Ovary (tissue), 9 donors: ENCODE measurements around the gene RPS6KB2. TPM values are rescaled to one million over a fixed set of nuclear protein-coding genes. Genes with fewer than 3 reads are reported as not detected.

ENCODE experiments used
- DNase-seq, 5 donors: peaks; one replicate each; pipeline ENCODE4 v3.0.0-alpha.2; 2019 to 2020
- H3K27ac ChIP-seq, 2 donors: fragments of 200-600 bp; one replicate each; pipeline versions ENCODE4 v1.5.1 to v1.8.0; 2019 to 2022
- H3K27me3 ChIP-seq: fragments of 200-600 bp; one replicate; pipeline ENCODE4 v1.8.0; 2022
- H3K36me3 ChIP-seq: fragments of 200-600 bp; sonication (generic); one replicate; pipeline ENCODE4 v1.5.1; 2019
- H3K4me1 ChIP-seq: one replicate; pipeline ENCODE4 v1.8.1; 2013; ENCODE audit warnings: mild to moderate bottlenecking, moderate library complexity; ENCODE audit not compliant: insufficient read depth
- H3K4me3 ChIP-seq: fragments of 200-600 bp; sonication (generic); one replicate; pipeline ENCODE4 v1.5.1; 2017
- H3K9me3 ChIP-seq, 2 donors: fragments of 200-600 bp in 1 of 2; sonication (generic) in 1 of 2; one replicate each; pipeline versions ENCODE4 v1.5.1 to v1.8.1; 2013 to 2019; ENCODE audit warnings: mild to moderate bottlenecking in 1 of 2, moderate library complexity in 1 of 2
- EP300 ChIP-seq: sonication (generic); formaldehyde crosslinking; IDR thresholded peaks from one replicate; pipeline ENCODE4 v1.6.1; 2017; ENCODE audit warnings: antibody characterized with exemption
- POLR2A ChIP-seq: fragments of 450-650 bp; IDR thresholded peaks from one replicate; pipeline ENCODE4 v1.6.1; 2017; ENCODE audit warnings: antibody characterized with exemption, mild to moderate bottlenecking, moderate library complexity
- WGBS, 3 donors: extraction: QIAGEN DNeasy Blood & Tissue Kit in 1 of 3; methylation state at CpG; one replicate each; pipeline versions ENCODE4 v1.1.5 to v1.1.7; 2013 to 2017; 5-methylcytosine and 5-hydroxymethylcytosine counted together
- intact Hi-C, 4 donors: fragments of 100-400 bp; cut with DNase I; formaldehyde crosslinking; loops; one replicate each; pipeline versions ENCODE4 v1.11.0 to v1.15.1; 2022 to 2023
- polyA plus RNA-seq, 2 donors: library from polyadenylated mRNA; stranded (reverse); fragments of 200-250 nt in 1 of 2; fragments of 350-450 nt in 1 of 2; fragmentation: Illumina TruSeq in 1 of 2; extraction: RNeasy Lipid Tissue Mini Kit (QIAGEN cat#74804) in 1 of 2; gene quantifications; one replicate each; pipeline ENCODE4 v1.2.3, GENCODE V29; 2013 to 2014
- total RNA-seq, 7 donors: library from RNA; depleted of rRNA in 2 of 7; stranded (reverse); fragments of >200 nt in 2 of 7; fragmentation: NEBNext Ultra II Directional in 3 of 7; extraction: Animal tissue kit (Norgen Biotek cat#: 25700) in 3 of 7; gene quantifications; one replicate each; pipeline versions ENCODE4 v1.1.0 to v1.2.4, GENCODE V29; 2016 to 2023
- TF ChIP-seq, protein P1 (sequence below), 3 donors: fragments of 450-650 bp in 2 of 3; fragments of 200-600 bp in 1 of 3; IDR thresholded peaks; one replicate each; pipeline versions ENCODE4 v1.5.1 to v1.8.0; 2016 to 2022; ENCODE audit warnings: antibody characterized with exemption in 3 of 3, mild to moderate bottlenecking in 1 of 3
- donor health status: DM: no; HTN: no; CAD: no; lungs with moderate emphysema.
- donor health status: DM: no; HTN: no; CAD: no.
- donor health status: Bipolar disorder and iron deficiency.
- donor health status: DM: yes; HTN: yes; CAD: no.
- donor health status: DM: no; HTN: no; CAD: no.
- donor health status: DM: yes; HTN: yes; CAD: no.

Gene RPS6KB2
- total and polyA plus RNA-seq, 9 donors, result 10.4 to 38.6 (median 33.1) TPM

DNA sequence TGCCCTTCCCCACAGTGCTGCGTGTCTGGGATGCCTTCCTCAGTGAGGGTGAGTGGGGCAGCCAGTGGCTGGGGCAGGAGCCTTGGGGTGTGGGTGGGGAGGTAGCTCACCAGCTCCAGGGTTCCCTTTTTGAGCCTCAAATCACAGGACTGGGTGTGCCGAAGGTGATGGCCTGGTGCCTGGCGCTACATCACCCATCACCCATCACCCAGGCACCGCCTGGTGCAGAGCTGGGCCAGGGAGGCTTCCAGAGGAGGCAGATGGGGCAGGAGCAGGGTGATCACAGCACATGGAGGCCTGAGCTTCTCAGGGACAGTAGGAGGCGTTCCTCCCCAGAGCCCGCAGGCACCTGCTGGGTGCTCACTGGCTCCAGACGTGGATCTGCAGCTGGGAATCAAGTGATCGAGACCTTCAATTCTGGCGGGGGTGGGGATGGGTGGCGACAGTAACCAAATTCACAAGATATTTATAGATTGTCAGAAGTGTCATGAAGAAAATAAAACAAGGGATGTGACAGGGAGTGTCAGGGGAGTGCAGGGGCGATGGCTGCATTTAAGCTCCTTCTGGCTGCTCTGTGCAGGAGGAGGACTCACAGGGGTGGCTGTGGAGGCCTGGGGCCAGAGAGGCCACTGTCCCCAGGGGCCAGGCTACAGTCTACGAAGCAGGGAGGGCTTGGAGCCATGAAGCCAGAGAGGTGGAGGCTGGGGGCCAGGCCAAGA is 21.2 kb upstream of the RPS6KB2 start:
- Histone ChIP-seq H3K36me3 (no peaks in the 10 kb centered on the region), H3K9me3 (no peaks in the 10 kb centered on the region), H3K4me1 (peaks cover under 1% of the 10 kb centered on the region), H3K4me3 (no peak overlapping the region), H3K27ac (no peak overlapping the region), H3K27me3 (no peaks in the 10 kb centered on the region)
- WGBS, 3 donors, result 27 to 36% (median 30%) methylated on average over 12 of the region's 12 CpGs
- TF ChIP-seq POLR2A, result no peak
- no peak for TF ChIP-seq EP300
- no peak for DNase-seq
- intact Hi-C loops, result loop anchor here in 1 of 4 donors (10.0 kb wide), 1 partner anchor 98 kb away; the partner anchor contains the start of genes CDK2AP2 and PITPNM1

DNA sequence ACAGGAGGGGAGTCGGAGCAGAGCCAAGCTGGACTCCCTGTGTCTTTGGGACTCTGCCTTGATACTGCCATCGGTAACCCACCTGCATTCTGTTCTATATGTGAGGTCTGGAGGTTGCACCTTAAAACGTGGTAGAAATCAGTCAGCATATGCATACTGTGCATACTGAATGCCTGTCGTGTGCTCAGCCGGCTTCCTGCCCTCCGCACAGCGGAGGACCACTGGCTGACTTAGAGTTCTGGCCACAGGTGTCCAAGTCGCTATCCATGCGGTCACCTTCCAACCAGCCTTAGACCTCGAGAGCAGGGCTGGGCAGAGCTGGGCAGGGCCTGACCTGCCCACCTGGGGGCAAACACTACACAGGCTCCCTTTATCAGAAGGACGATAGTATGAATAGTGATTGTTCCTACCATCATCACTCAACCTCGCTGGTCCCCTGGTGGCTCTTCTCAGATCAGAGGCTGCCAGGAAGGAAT is 20.6 kb upstream of the RPS6KB2 start:
- Histone ChIP-seq H3K9me3 (no peaks in the 10 kb centered on the region), H3K27me3 (peaks cover 1% of the 10 kb centered on the region), H3K36me3 (no peaks in the 10 kb centered on the region), H3K4me3 (no peak overlapping the region), H3K27ac (no peak overlapping the region), H3K4me1 (no peaks in the 10 kb centered on the region)
- intact Hi-C loops, result loop anchor here in 1 of 4 donors (10.0 kb wide), 1 partner anchor 97 kb away; the partner anchor contains the start of genes CDK2AP2 and PITPNM1
- TF ChIP-seq EP300 (no peak), POLR2A (no peak)
- TF ChIP-seq, protein P1, sequence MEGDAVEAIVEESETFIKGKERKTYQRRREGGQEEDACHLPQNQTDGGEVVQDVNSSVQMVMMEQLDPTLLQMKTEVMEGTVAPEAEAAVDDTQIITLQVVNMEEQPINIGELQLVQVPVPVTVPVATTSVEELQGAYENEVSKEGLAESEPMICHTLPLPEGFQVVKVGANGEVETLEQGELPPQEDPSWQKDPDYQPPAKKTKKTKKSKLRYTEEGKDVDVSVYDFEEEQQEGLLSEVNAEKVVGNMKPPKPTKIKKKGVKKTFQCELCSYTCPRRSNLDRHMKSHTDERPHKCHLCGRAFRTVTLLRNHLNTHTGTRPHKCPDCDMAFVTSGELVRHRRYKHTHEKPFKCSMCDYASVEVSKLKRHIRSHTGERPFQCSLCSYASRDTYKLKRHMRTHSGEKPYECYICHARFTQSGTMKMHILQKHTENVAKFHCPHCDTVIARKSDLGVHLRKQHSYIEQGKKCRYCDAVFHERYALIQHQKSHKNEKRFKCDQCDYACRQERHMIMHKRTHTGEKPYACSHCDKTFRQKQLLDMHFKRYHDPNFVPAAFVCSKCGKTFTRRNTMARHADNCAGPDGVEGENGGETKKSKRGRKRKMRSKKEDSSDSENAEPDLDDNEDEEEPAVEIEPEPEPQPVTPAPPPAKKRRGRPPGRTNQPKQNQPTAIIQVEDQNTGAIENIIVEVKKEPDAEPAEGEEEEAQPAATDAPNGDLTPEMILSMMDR (IDR thresholded peaks at IDR 0.05), result no peak
- 41 to 58% (median 48%) methylated on average over 12 of the region's 12 CpGs for WGBS, 3 donors
- no peak for DNase-seq

DNA sequence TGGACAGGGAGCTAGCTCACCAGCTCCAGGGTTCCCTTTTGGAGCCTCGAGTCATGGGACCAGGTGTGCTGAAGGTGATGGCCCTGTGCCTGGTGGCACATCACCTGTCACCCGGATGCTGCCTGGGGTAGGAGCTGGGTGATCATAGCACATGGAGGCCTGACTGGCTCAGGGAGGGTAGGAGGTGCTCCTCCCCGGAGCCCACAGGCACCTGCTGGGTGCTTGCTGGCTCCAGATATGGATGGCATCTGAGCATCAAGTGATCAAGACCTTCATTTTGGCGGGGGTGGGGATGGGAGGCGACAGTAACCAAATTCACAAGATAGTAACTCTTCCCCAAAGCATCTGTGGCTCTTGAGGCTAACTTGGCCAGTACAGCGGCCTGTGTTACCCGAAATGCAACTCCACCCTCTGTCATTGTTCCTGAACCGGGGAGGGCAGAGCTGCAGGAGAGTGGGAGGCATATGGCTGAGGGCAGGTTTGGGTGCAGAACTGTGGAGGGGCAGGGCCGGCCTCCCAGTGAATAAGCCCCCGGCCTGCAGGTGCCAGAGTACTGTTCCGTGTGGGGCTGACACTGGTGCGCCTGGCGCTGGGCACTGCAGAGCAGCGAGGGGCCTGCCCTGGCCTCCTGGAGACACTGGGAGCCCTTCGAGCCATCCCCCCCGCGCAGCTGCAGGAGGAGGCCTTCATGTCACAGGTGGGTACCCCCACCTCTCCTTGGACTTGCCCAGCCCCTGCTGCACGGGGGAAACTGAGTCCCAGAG is 19.7 kb upstream of the RPS6KB2 start:
- no peak overlapping the region for H3K4me3 ChIP-seq
- intact Hi-C loops, result loop anchor here in 1 of 4 donors (10.0 kb wide), 1 partner anchor 96 kb away; the partner anchor contains the start of genes CDK2AP2 and PITPNM1
- no peak for TF ChIP-seq EP300
- TF ChIP-seq, protein P1 (IDR thresholded peaks at IDR 0.05), result no peak
- no peak for TF ChIP-seq POLR2A
- no peak for DNase-seq
- H3K4me1 ChIP-seq, result no peaks in the 10 kb centered on the region
- H3K36me3 ChIP-seq, result no peaks in the 10 kb centered on the region
- 51 to 66% (median 62%) methylated on average over 17 to 18 of the region's 18 CpGs for WGBS, 3 donors
- H3K9me3 ChIP-seq, result no peaks in the 10 kb centered on the region
- H3K27me3 ChIP-seq, result peaks cover 2% of the 10 kb centered on the region
- H3K27ac ChIP-seq, result no peak overlapping the region

DNA sequence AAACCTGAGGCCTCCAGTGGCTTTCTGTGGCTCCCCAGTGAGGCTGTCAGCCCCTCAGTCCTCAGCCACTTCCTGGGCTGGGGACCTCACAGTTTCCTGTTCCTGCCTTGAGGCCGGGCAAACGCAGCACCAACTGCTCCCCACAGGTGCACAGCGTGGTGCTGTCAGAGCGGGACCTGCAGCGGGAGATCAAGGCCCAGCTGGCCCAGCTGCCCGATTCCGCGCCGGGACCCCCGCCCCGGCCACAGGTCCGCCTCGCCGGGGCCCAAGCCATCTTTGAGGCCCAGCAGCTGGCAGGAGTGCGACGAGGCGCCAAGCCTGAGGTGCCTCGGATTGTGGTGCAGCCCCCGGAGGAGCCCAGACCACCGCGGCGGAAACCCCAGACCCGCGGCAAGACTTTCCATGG is 19.0 kb upstream of the RPS6KB2 start:
- Histone ChIP-seq H3K27me3 (peaks cover 2% of the 10 kb centered on the region), H3K4me3 (no peak overlapping the region), H3K36me3 (no peaks in the 10 kb centered on the region), H3K4me1 (no peaks in the 10 kb centered on the region), H3K27ac (no peak overlapping the region), H3K9me3 (no peaks in the 10 kb centered on the region)
- no peak for TF ChIP-seq EP300
- TF ChIP-seq, protein P1 (IDR thresholded peaks at IDR 0.05), result no peak
- TF ChIP-seq POLR2A, result no peak
- intact Hi-C loops, result loop anchor here in 1 of 4 donors (10.0 kb wide), 1 partner anchor 96 kb away; the partner anchor contains the start of genes CDK2AP2 and PITPNM1
- no peak for DNase-seq
- WGBS, 3 donors, result 35 to 61% (median 59%) methylated on average over 14 to 24 of the region's 24 CpGs
